HG03575 (cell line): Measurements from ENCODE around the gene ASB18.

Source experiments
- ATAC-seq: cut with Tn5 transposase; IDR thresholded peaks from one replicate; pipeline ENCODE4 v1.9.1; 2021; ENCODE audit not compliant: unreplicated experiment, insufficient number of reproducible peaks, low FRiP score; ENCODE audit errors: extremely low read depth

Gene ASB18

DNA sequence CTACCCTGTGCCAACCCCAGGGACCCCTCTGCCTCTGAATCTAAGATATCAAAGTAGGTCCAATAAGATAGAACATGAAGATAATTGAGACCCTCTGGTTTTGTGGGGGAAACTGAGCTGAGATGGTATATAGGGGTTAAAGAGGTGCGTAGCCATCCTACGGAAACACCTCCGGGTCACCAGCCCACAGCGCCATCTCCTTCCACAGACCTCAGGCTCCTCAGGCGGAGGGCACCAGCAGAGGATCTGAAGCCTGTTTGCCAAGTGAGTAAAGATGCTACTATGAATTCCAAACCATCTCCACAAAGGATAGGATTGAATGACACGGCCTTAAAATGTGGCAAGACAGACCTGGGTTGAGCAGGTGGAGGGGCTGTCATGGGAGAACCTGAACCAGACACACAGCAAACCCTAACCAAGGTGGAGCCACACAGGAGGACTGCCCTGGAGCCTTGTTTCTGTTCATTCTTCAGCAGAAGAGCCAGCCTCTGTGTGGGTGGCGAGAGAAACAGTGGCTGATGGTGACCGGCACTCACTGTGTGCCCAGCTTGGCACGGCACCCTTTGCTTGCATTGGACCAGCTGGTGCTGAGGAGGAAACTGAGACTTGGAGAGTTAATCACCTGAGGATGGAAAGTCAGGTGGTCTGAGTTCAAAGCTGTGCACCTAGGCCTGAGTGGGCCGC, 106.2 kb downstream of the ASB18 start:
- no peak for ATAC-seq

DNA sequence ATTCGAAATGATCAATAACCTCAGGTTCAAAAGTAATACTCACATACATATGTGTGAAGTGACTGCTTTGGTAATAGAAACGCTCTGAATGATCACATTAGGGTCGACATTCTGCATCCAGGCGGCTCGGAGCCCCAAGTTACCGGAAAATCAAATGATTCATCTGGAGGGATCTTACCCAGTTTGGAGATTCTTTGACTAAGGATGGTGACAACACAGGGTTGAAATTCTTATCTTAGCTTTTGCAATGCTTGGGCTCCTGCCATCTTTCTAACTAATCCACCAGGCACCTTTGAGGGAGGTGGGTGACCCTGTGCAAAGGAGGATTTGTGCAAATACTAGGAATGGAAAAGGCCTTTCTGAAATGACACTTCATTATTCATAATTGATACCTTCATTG, 106.8 kb downstream of the ASB18 start:
- no peak for ATAC-seq

DNA sequence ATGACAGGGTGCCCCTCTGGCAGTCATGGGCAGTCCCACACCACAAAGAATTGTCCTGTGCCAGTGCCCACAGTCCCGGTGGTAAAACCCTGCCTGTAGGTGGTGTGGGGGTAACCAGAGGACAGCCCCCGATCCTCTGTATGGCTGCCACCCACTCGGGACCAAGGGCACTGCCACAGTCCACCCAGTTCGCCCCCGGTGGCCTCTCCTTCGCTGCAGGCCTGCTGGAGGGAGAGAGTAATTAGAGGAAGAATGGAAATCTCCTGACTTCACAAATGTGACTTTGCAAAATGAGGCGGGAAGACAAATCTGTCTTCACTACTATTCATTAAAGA, 107.4 kb downstream of the ASB18 start:
- ATAC-seq: no peak

DNA sequence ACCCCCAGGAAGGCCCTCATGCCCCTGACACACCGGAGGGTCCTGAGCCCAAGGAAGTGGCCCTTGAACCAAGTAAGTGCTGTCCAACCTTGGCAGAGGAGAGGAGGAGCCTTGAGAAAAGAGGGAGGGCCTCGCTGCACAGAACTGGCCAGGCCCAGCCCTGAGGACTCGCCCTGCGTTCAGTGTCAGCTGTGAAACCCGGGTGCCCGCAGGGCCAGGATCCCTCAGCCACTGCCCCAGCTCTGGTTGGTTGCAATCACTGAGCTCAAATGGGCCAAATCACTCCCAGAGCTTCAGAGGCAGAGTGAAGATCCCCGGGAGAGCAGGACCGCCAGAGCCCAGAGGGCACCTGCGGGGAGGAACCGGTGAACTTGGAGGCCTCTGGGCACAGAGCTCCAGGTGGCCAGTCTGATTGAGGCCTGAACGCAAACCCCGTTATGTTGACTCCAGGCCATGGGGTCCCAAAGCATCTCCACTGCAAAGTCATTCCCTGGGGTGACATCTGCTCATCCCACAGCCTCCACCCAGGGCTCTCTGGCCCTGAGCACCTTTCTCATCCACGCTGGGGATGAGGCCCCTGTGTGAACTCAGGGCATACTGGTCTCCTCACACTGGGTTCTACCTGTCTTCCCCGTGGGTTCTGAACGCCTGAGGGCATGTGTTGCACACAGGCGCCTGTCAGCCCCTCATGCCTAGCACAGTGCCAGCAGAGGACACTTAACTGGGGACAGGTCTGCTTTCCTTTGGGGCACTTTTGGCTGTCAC, 107.9 kb downstream of the ASB18 start:
- ATAC-seq: no peak

DNA sequence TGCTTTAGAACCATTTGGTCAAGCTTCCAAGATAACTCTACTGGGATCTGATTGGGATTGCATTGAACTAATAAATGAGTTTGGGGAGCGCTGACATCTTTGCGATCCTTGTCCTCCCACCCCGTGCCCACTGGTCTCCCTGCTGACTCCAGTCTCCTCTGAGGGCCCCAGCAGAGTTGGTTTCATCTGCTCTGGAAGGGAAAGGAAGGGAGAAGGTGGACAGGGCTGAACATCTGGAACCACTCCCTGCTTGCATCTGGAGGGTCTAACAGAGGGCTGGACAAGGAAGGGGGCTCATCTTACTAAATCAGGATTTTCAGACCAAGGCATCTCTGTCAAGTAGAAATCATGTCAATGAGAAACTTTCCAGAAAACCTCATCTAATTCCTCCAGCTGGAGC, 108.8 kb downstream of the ASB18 start:
- ATAC-seq: no peak

DNA sequence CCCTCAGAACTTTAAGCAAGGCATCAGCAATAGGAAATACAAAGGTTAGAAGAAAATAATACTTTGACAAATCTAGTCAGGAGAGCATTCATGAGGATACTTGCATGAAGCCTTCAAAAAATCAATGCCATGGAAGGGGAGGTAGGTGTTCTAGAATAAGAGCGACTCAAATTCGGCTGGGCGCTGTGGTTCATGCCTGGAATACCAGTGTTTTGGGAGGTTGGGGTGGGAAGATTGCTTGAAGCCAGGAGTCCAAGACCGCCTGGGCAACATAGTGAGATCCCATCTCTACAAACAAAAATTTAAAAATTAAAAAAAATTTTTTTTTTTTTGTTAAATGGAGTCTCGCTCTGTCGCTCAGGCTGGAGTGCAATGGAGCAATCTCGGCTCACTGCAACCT, 117.8 kb downstream of the ASB18 start:
- no peak for ATAC-seq

DNA sequence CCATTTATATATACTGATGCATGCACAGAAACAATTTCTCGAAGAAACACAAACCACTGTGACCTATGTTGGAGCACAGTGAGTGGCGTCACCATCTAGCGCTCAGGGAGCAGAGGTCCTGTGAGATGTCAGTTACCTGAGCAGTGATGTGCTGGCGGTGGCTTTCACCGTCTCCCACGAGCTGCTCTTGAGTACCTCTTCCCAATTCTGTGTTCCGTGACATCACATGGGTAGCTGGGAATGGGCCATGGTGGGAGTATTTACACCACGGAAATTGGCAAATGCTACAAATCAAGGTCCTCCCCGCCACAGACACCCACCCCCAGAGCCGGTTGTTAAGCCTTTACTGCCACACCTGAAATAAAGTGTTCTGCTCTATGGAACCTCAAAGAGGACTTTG, 120.4 kb downstream of the ASB18 start:
- no peak for ATAC-seq
